GM18498 (cell line): ENCODE measurements around the gene SF3A1.
A peak's percentile ranks its signal among the peaks of the same experiment; 100 is the strongest.

Experiments
- ATAC-seq: cut with Tn5 transposase; IDR thresholded peaks from one replicate; pipeline ENCODE4 v1.9.1; 2021; ENCODE audit warnings: mild to moderate bottlenecking, moderate library complexity; ENCODE audit not compliant: unreplicated experiment

Gene SF3A1

DNA sequence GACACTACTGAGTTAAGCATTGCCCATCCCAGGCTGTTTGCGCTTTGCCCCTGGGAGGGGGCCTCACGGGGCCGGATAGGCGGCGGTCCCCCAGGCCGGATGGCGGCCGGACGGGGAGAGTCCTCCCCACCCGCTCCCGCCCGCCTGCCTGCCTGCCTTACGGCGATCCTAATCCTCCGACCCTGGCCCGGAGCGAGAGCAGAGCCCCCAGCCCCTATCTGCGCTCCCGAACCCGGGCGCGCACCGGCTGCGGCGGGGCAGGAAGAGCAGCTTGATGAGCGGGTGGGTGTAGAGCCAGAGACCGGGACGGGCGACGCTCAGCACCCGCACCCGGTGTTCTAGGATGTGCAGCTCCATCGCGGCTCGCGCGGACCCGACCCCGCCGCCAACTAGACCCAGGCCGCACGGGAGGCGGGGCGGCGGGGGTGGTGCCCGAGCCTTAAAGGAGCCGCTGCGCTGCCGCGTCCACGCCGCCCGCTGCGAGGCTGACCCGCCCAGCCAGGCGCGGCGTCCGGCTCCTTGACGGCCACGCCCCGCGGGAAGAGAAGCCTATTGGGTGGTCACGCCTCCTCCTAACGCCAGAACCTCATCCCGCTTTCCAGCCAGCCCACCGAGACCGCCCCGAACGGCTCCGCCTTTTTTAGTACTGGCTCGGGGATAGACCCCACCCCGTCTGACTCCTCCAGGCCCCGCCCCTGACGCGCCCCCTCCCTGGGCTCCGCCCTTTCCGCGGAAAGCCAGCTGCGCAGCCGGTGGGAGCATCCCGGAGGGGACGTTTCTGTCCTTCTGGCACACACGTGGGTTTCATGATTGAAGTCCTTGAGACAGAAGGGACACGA is 67.3 kb downstream of the SF3A1 start, which contains the start of gene CASTOR1:
CASTOR1 (minus strand) TSS at position 365 of the 839 bp plus-strand sequence; CDS start at position 357, 8 bp downstream.
- ATAC-seq, result peak; percentile 74

DNA sequence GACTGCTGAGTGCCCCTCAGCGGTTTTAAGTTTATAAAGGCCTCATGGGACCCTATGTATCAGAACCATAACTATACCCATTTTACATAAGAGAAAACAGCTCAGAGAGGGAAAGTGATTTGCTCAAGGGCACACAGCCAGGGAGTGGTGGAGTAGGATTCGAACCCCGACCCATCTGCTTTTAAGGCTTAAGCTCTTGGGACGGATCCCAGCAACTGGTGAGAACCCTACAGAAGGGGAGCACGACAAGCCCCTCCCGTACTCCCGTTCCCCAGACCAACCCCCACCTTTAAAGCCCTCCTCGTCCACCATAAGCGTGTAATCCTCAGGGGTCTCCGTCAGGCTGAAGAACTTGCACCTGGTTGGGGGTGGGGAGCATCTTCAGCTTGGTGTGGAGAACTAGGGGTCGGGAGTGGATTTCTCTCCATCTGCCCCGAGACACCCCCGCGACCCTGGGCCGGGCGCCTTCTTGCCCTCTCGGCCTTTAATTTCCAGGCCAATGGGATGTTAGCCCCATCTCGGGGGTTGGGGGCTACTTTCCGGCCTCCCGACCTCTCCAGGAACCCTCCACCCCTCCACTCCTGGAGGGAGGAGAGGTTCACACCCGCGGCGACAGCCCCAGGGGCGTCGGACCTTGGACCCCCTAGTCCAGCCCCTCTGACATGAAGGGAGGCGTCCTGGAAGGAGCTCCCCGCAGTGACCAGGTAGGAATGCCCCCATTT is 68.1 kb downstream of the SF3A1 start:
- no peak for ATAC-seq

GRCh38 chr22:30287648-30288418 is 68.9 kb downstream of the SF3A1 start:
- ATAC-seq, result no peak

- ATAC-seq, result no peak
Measured at GRCh38 chr22:30286813-30287647, 69.7 kb downstream of the SF3A1 start.

DNA sequence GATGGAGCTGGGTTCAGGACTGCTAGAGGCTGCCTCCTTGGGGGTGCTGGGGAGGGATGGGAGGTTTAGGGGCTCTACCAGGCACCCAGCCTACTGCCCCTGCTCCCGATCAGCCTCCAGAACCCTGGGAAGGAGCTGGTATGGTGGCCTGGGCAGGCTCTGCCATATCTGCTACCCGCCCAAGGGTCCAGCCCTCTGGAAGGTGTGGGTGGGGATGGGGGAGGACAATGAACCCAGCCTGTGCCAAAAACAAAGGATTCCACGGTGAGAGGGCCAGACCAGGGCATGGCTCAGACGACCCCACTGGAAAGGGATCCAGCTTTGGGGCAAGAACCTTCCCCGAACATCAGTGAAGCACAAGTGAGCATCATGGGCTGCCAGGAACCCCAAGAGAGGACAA is 70.4 kb downstream of the SF3A1 start:
- no peak for ATAC-seq

DNA sequence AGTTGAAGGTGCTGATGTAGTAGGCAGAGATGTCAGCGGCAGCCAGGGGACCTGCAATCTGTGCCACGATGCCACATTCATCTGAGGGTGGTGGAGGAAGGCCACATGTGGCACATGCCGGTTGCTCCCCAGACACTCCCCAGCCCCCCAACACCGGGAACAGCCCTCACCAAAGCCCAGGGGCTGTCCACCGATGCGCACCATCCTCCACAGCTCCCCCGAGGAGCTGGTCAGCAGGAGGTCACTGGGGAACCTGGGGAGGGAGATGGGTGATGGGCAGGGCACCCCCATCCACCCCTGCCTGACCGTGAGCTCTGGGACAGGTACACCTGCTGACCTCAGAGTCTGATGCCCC is 70.9 kb downstream of the SF3A1 start:
- no peak for ATAC-seq

DNA sequence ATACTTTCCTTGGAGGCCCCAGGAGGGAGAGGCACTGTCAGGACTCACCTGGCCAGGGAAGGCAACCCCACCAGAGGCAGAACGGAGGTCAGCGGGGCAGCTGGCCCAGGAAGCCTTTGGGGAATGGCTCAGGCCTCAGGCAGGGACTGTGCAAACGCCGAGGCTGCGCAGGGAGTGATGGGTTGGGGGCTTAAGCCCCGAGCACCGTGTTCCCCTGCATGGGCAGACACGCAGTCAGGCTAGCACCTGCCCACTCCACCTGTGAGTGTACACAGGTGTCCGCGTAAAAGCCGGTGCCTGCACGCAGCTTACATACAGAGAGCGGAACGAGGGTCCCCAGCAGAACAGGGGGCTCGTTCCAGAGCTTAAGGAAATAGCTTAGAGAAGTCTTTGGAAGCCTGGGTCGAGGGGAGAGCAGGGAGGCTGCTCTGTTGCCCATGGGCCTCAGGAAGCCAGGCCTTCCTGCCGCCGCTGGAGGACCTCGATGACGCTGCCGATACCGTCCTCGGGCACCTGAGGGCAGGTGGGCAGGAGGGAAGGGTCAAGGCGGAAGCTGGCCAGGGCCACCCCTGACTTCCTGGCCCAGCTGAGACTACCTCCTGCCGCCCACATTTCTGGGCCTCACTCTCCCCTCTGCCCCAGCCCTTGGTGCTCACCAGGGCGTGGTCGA is 71.4 kb downstream of the SF3A1 start:
- no peak for ATAC-seq

DNA sequence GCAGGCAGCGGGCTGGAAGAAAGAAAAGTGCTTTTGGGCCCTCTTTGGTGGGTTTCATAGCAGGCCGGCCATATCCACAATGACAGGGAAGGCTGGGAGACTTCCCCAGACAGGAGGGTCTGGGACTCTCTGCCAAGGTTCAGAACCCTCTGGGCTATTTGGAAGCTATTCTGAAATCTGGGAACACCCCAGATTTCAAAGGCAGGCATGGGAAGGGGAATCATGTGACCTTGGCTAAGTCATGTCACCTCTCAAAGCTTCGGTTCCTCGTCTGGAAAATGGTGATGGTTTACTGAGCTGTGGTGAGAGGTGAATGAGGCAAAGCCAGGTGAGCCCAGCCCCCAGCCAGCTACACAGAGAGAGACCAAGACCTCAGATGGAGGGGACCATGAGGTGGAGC is 72.0 kb downstream of the SF3A1 start:
- ATAC-seq, result no peak

- ATAC-seq, result no peak
Measured at GRCh38 chr22:30284172-30284571, 72.5 kb downstream of the SF3A1 start.

- no peak for ATAC-seq
Measured at GRCh38 chr22:30283342-30283741, 73.4 kb downstream of the SF3A1 start.

DNA sequence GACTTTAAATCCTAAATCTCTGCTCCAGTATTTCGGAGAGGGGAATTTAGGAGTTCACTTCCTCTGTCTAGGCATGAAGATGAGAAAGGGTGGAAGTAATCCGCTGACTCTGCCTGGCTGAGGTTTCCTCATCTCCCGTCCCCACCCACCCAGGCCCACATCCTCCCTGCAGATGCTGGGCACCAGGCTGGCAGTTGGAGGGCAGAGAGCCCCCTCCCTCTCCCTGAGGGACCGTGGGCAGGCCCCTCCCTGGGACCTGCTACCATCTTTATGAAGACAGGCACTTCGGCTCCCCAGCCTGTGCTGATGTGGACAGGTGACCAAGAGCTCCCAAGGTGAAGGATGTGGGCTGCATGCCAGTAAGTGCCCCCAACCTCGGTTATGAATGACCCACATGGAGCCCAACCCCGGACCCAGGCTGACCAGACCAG is 74.1 kb downstream of the SF3A1 start:
- no peak for ATAC-seq
